H9 (cell line): ENCODE measurements around the gene DNAH8. TPM values are rescaled to one million over a fixed set of nuclear protein-coding genes. Genes with fewer than 3 reads are reported as not detected.

Experiments used
- DNase-seq: peaks from one replicate; pipeline ENCODE4 v3.0.0-alpha.2; 2017
- H2AFZ ChIP-seq: one replicate; pipeline ENCODE4 v1.6.1; 2013; ENCODE audit warnings: mild to moderate bottlenecking, low read length, control low read depth, moderate library complexity
- H2AK5ac ChIP-seq: 2 replicates; pipeline ENCODE4 v1.6.1; 2013; ENCODE audit warnings: low read length, control low read depth, mixed read lengths; ENCODE audit not compliant: insufficient read length
- H2BK120ac ChIP-seq: one replicate; pipeline ENCODE4 v1.6.1; 2013; ENCODE audit warnings: low read depth, mild to moderate bottlenecking, low read length, control low read depth, inconsistent platforms; ENCODE audit not compliant: poor library complexity, severe bottlenecking
- H2BK12ac ChIP-seq: 2 replicates; pipeline ENCODE4 v1.6.1; 2013; ENCODE audit warnings: low read length, control low read depth, mixed read lengths, low read depth; ENCODE audit not compliant: insufficient read length
- H2BK15ac ChIP-seq: 2 replicates; pipeline ENCODE4 v1.6.1; 2013; ENCODE audit warnings: low read depth, low read length, control low read depth
- H2BK20ac ChIP-seq: one replicate; pipeline ENCODE4 v1.6.1; 2013; ENCODE audit warnings: low read depth, mild to moderate bottlenecking, low read length, control low read depth, inconsistent platforms; ENCODE audit not compliant: poor library complexity, severe bottlenecking
- H2BK5ac ChIP-seq: 2 replicates; pipeline ENCODE4 v1.6.1; 2013; ENCODE audit warnings: low read length, control low read depth, mixed read lengths; ENCODE audit not compliant: insufficient read length
- H3K14ac ChIP-seq: 2 replicates; pipeline ENCODE4 v1.6.1; 2013; ENCODE audit warnings: low read length, control low read depth; ENCODE audit not compliant: insufficient read depth
- H3K18ac ChIP-seq: 2 replicates; pipeline ENCODE4 v1.6.1; 2013; ENCODE audit warnings: low read depth, mild to moderate bottlenecking, mixed read lengths, low read length, control low read depth; ENCODE audit not compliant: insufficient read length
- H3K23ac ChIP-seq: 2 replicates; pipeline ENCODE4 v1.6.1; 2013; ENCODE audit warnings: low read length, control low read depth, mixed read lengths, low read depth; ENCODE audit not compliant: insufficient read length
- H3K23me2 ChIP-seq: 2 replicates; pipeline ENCODE4 v1.6.1; 2013; ENCODE audit warnings: low read depth, mild to moderate bottlenecking, mixed read lengths, low read length, control low read depth; ENCODE audit not compliant: insufficient read length, poor library complexity, severe bottlenecking
- H3K27ac ChIP-seq: 2 replicates; pipeline ENCODE4 v1.5.1; 2013; ENCODE audit warnings: low read length, control low read depth, mixed read lengths, low read depth; ENCODE audit not compliant: insufficient read length
- H3K27me3 ChIP-seq: 2 replicates; pipeline ENCODE4 v1.6.1; 2013; ENCODE audit warnings: low read length, control low read depth, inconsistent platforms; ENCODE audit not compliant: insufficient read depth
- H3K4ac ChIP-seq: 2 replicates; pipeline ENCODE4 v1.6.1; 2013; ENCODE audit warnings: low read depth, mild to moderate bottlenecking, control low read depth, inconsistent platforms, low read length, moderate library complexity
- H3K4me1 ChIP-seq: 2 replicates; pipeline ENCODE4 v1.6.1; 2013; ENCODE audit warnings: low read length, control low read depth, inconsistent platforms; ENCODE audit not compliant: insufficient read depth
- H3K4me2 ChIP-seq: 2 replicates; pipeline ENCODE4 v1.6.1; 2013; ENCODE audit warnings: low read length, control low read depth, mixed read lengths; ENCODE audit not compliant: insufficient read length, insufficient read depth
- H3K56ac ChIP-seq: 2 replicates; pipeline ENCODE4 v1.6.1; 2013; ENCODE audit warnings: low read depth, mild to moderate bottlenecking, mixed read lengths, low read length, control low read depth; ENCODE audit not compliant: insufficient read length
- H3K79me1 ChIP-seq: 2 replicates; pipeline ENCODE4 v1.6.1; 2013; ENCODE audit warnings: low read depth, mild to moderate bottlenecking, moderate library complexity, low read length, control low read depth, inconsistent platforms; ENCODE audit not compliant: insufficient read depth, poor library complexity, severe bottlenecking
- H3K79me2 ChIP-seq: 2 replicates; pipeline ENCODE4 v1.6.1; 2013; ENCODE audit warnings: low read length, control low read depth, inconsistent platforms; ENCODE audit not compliant: insufficient read depth
- H3K9ac ChIP-seq: 2 replicates; pipeline ENCODE4 v1.6.1; 2013; ENCODE audit warnings: low read length, control low read depth, mixed read lengths; ENCODE audit not compliant: insufficient read length; ENCODE audit errors: extremely low read depth
- H3K9me3 ChIP-seq: one replicate; pipeline ENCODE4 v1.6.1; 2013; ENCODE audit warnings: low read depth, low read length, inconsistent platforms; ENCODE audit not compliant: control insufficient read depth
- H3T11ph ChIP-seq: one replicate; pipeline ENCODE4 v1.6.1; 2013; ENCODE audit warnings: mild to moderate bottlenecking, low read length, control low read depth, inconsistent platforms
- H4K20me1 ChIP-seq: one replicate; pipeline ENCODE4 v1.6.1; 2013; ENCODE audit not compliant: control insufficient read depth, insufficient read length, insufficient read depth
- H4K5ac ChIP-seq: 2 replicates; pipeline ENCODE4 v1.6.1; 2013; ENCODE audit warnings: low read depth, mild to moderate bottlenecking, mixed read lengths, low read length, control low read depth; ENCODE audit not compliant: insufficient read length
- H4K8ac ChIP-seq: replicated peaks from 2 replicates; pipeline ENCODE4 v1.6.1; 2013; ENCODE audit warnings: low read length, control low read depth, mixed read lengths, low read depth; ENCODE audit not compliant: insufficient read length
- H4K91ac ChIP-seq: 2 replicates; pipeline ENCODE4 v1.6.1; 2013; ENCODE audit warnings: low read depth, mild to moderate bottlenecking, moderate library complexity, mixed read lengths, low read length, control low read depth; ENCODE audit not compliant: insufficient read length
- H3K27ac Mint-ChIP-seq, 3 experiments: 2 replicates in 2 of 3; 3 replicates in 1 of 3; pipeline ENCODE4 v1.8.0; 2020 to 2021; ENCODE audit warnings: mixed read lengths in 3 of 3, mild to moderate bottlenecking in 1 of 3, moderate library complexity in 1 of 3
- H3K27me3 Mint-ChIP-seq: 2 replicates; pipeline ENCODE4 v1.8.0; 2021; ENCODE audit warnings: low read depth, mild to moderate bottlenecking, moderate library complexity, mixed read lengths
- H3K36me3 Mint-ChIP-seq, 3 experiments: 2 replicates in 2 of 3; 3 replicates in 1 of 3; pipeline ENCODE4 v1.8.0; 2020 to 2021; ENCODE audit warnings: low read depth in 3 of 3, mixed read lengths in 3 of 3; ENCODE audit not compliant: insufficient read depth in 1 of 3
- H3K4me1 Mint-ChIP-seq, 2 experiments: 2 replicates each; pipeline ENCODE4 v1.8.0; 2020; ENCODE audit warnings: mixed read lengths in 2 of 2
- H3K4me3 Mint-ChIP-seq, 2 experiments: 2 replicates in 1 of 2; 3 replicates in 1 of 2; pipeline ENCODE4 v1.8.0; 2020 to 2021; ENCODE audit warnings: mild to moderate bottlenecking in 2 of 2, mixed read lengths in 2 of 2, moderate library complexity in 1 of 2
- H3K9me3 Mint-ChIP-seq, 2 experiments: 2 replicates in 1 of 2; 3 replicates in 1 of 2; pipeline ENCODE4 v1.8.0; 2020; ENCODE audit warnings: mild to moderate bottlenecking in 2 of 2, mixed read lengths in 2 of 2, moderate library complexity in 1 of 2
- WGBS: extraction: QIAGEN DNeasy Blood & Tissue Kit; methylation state at CpG from one replicate; pipeline ENCODE4 v1.1.7; 2013; ENCODE audit warnings: missing lambda C conversion rate, low lambda C conversion rate, mixed read lengths; ENCODE audit not compliant: insufficient read length; ENCODE audit errors: extremely low coverage; 5-methylcytosine and 5-hydroxymethylcytosine counted together
- total RNA-seq: library from RNA; stranded (reverse); gene quantifications from 2 replicates; pipeline ENCODE4 v1.2.1, GENCODE V29; 2021
- TF ChIP-seq, protein P1 (sequence below): fragments of 200-600 bp; sonication (generic); conservative IDR thresholded peaks from 3 replicates; pipeline ENCODE4 v1.8.0; 2021; ENCODE audit warnings: antibody characterized with exemption, mild to moderate bottlenecking

DNAH8 gene
- total RNA-seq, 1 experiment from 2014 or later, result not detected

DNA sequence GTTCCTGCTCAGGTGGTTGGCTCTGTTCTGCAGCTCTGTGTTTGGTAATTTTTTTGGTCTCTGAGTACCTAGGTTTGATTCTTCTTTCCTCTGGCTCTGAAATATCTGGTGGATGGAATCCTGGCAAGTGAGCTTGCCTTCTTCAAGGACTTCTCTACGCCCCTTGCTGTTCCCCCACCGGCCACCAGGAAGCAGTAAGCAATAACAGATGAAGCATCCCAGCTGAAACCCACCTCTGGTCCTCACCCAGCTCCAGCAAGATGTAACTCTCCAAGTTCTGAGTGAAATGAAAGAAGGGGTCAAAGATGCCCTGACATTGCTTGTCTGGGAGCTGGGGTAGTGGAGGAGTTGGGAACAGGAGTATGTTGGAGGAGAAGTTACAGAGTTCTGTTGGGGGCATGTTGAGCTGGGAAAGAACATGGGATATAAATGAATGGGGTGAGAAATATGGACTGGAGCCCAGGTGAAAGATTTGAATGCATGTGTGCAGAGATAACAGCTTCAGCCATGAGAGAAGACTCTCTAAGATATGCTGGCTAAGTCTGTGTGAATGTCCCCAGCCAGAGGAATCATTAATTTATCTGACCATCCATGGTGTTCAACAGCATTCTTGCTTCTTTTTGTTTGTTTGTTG, 282.1 kb downstream of the DNAH8 start:
- TF ChIP-seq, protein P1, sequence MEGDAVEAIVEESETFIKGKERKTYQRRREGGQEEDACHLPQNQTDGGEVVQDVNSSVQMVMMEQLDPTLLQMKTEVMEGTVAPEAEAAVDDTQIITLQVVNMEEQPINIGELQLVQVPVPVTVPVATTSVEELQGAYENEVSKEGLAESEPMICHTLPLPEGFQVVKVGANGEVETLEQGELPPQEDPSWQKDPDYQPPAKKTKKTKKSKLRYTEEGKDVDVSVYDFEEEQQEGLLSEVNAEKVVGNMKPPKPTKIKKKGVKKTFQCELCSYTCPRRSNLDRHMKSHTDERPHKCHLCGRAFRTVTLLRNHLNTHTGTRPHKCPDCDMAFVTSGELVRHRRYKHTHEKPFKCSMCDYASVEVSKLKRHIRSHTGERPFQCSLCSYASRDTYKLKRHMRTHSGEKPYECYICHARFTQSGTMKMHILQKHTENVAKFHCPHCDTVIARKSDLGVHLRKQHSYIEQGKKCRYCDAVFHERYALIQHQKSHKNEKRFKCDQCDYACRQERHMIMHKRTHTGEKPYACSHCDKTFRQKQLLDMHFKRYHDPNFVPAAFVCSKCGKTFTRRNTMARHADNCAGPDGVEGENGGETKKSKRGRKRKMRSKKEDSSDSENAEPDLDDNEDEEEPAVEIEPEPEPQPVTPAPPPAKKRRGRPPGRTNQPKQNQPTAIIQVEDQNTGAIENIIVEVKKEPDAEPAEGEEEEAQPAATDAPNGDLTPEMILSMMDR, result peak; percentile 83
- Mint-ChIP-seq H3K9me3 (no peaks in the 10 kb centered on the region), H3K4me3 (no peak overlapping the region), H3K36me3 (no peaks in the 10 kb centered on the region), H3K27me3 (peaks cover 24% of the 10 kb centered on the region), H3K4me1 (no peaks in the 10 kb centered on the region), H3K27ac (no peak overlapping the region)
- Histone ChIP-seq H3K9me3 (no peaks in the 10 kb centered on the region), H2BK15ac (no peak overlapping the region), H2BK120ac (no peak overlapping the region), H3K4ac (no peak overlapping the region), H3K14ac (no peak overlapping the region), H3K4me1 (no peaks in the 10 kb centered on the region), H4K8ac (no peak overlapping the region), H2AK5ac (no peak overlapping the region), H4K5ac (no peak overlapping the region), H2BK12ac (no peak overlapping the region), H3K9ac (no peak overlapping the region), H4K91ac (no peak overlapping the region), H3K27ac (no peak overlapping the region), H3K27me3 (no peaks in the 10 kb centered on the region), H3K56ac (no peak overlapping the region), H3K18ac (no peak overlapping the region), H3K79me1 (no peaks in the 10 kb centered on the region), H3K23me2 (no peaks in the 10 kb centered on the region), H3K23ac (no peak overlapping the region), H2BK20ac (no peak overlapping the region), H2BK5ac (no peak overlapping the region), H2AFZ (no peak overlapping the region), H3K79me2 (no peaks in the 10 kb centered on the region), H3T11ph (no peak overlapping the region), H3K4me2 (no peak overlapping the region), H4K20me1 (no peaks in the 10 kb centered on the region)
- DNase-seq, result peak; percentile 70
- no CpG with 5 or more reads among the region's 2 CpGs for WGBS
